IMR-90 (cell line): Measurements from ENCODE around the gene KRT34. TPM values are rescaled to one million over a fixed set of nuclear protein-coding genes. Genes with fewer than 3 reads are reported as not detected.

Experiments
- ATAC-seq: fragments of 200-7000 bp; cut with Tn5 transposase; 2 replicates; pipeline ENCODE4 v1.9.1; 2020; ENCODE audit warnings: low read depth, mild to moderate bottlenecking, moderate library complexity
- BruUV-seq: library from RNA; stranded (reverse); fragments of 400-500 nt; replicated peaks from 2 replicates; lab custom pipeline; 2021; lab: Mats Ljungman, UMichigan
- CTCF ChIA-PET: fragments of 300-600 bp; formaldehyde crosslinking; extraction: SDS; loops from one replicate; lab custom pipeline; 2021; ENCODE audit warnings: antibody characterized with exemption; lab: Yijun Ruan, JAX
- POLR2A ChIA-PET: fragments of 300-600 bp; sonication (Branson Sonifier 250); formaldehyde crosslinking; loops from one replicate; lab custom pipeline; 2022; ENCODE audit warnings: antibody characterized with exemption; ENCODE audit not compliant: unreplicated experiment; lab: Charles Lee
- DNase-seq: peaks from one replicate; pipeline ENCODE4 v3.0.0; 2013
- H2AFZ ChIP-seq: replicated peaks from 2 replicates; pipeline ENCODE3; 2013; ENCODE audit warnings: low read length, mild to moderate bottlenecking; ENCODE audit not compliant: poor library complexity
- H2AK5ac ChIP-seq: 2 replicates; pipeline ENCODE4 v1.6.1; 2013; ENCODE audit warnings: low read depth, low read length, inconsistent platforms
- H2AK9ac ChIP-seq: replicated peaks from 2 replicates; pipeline ENCODE3; 2013; ENCODE audit warnings: mild to moderate bottlenecking, low read depth, low read length, moderate library complexity; ENCODE audit not compliant: poor library complexity
- H2BK120ac ChIP-seq: 2 replicates; pipeline ENCODE4 v1.6.1; 2013; ENCODE audit warnings: low read depth, low read length, inconsistent platforms
- H2BK15ac ChIP-seq: 3 replicates; pipeline ENCODE4 v1.6.1; 2013; ENCODE audit warnings: low read depth, low read length, inconsistent platforms
- H2BK20ac ChIP-seq: 2 replicates; pipeline ENCODE4 v1.6.1; 2013; ENCODE audit warnings: low read depth, mild to moderate bottlenecking, inconsistent platforms, low read length, moderate library complexity
- H2BK5ac ChIP-seq: 2 replicates; pipeline ENCODE4 v1.6.1; 2013; ENCODE audit warnings: mild to moderate bottlenecking, low read depth, low read length, inconsistent platforms; ENCODE audit not compliant: poor library complexity, severe bottlenecking
- H3K14ac ChIP-seq: replicated peaks from 2 replicates; pipeline ENCODE4 v1.6.1; 2013; ENCODE audit warnings: low read depth, low read length, inconsistent platforms
- H3K18ac ChIP-seq: 2 replicates; pipeline ENCODE4 v1.6.1; 2013; ENCODE audit warnings: low read depth, low read length, control low read depth
- H3K23ac ChIP-seq: 2 replicates; pipeline ENCODE4 v1.6.1; 2013; ENCODE audit warnings: low read depth, low read length, inconsistent platforms
- H3K27ac ChIP-seq: 2 replicates; pipeline ENCODE4 v1.5.1; 2013; ENCODE audit warnings: mild to moderate bottlenecking, control low read depth, low read length; ENCODE audit not compliant: insufficient read depth
- H3K27me3 ChIP-seq: 2 replicates; pipeline ENCODE4 v1.6.1; 2013; ENCODE audit warnings: low read length; ENCODE audit not compliant: control insufficient read depth, insufficient read depth
- H3K36me3 ChIP-seq: 2 replicates; pipeline ENCODE4 v1.6.1; 2013; ENCODE audit warnings: low read length, mixed read lengths; ENCODE audit not compliant: control insufficient read depth, insufficient read depth
- H3K4ac ChIP-seq: 2 replicates; pipeline ENCODE4 v1.6.1; 2013; ENCODE audit warnings: low read depth, low read length, inconsistent platforms
- H3K4me1 ChIP-seq: 2 replicates; pipeline ENCODE4 v1.6.1; 2013; ENCODE audit warnings: low read length, mixed read lengths; ENCODE audit not compliant: control insufficient read depth, insufficient read depth
- H3K4me2 ChIP-seq: 2 replicates; pipeline ENCODE4 v1.6.1; 2013; ENCODE audit warnings: low read depth, mild to moderate bottlenecking, control low read depth, low read length, moderate library complexity
- H3K4me3 ChIP-seq: 2 replicates; pipeline ENCODE4 v1.5.1; 2013; ENCODE audit warnings: low read depth, mild to moderate bottlenecking, control low read depth, low read length, moderate library complexity; ENCODE audit not compliant: insufficient read depth
- H3K56ac ChIP-seq: 2 replicates; pipeline ENCODE4 v1.6.1; 2013; ENCODE audit warnings: low read length, inconsistent platforms; ENCODE audit not compliant: insufficient read depth; ENCODE audit errors: extremely low read depth
- H3K79me1 ChIP-seq, 2 experiments: 2 replicates each; pipeline ENCODE4 v1.6.1; 2013; ENCODE audit warnings: low read length in 2 of 2, inconsistent platforms in 1 of 2, low read depth in 1 of 2
- H3K9ac ChIP-seq: 2 replicates; pipeline ENCODE4 v1.6.1; 2013; ENCODE audit warnings: low read depth, low read length, control low read depth
- H3K9me1 ChIP-seq: 2 replicates; pipeline ENCODE4 v1.6.1; 2013; ENCODE audit warnings: low read length, inconsistent platforms; ENCODE audit not compliant: insufficient read depth
- H3K9me3 ChIP-seq: 2 replicates; pipeline ENCODE4 v1.6.1; 2013; ENCODE audit warnings: low read length; ENCODE audit not compliant: control insufficient read depth, insufficient read depth
- H4K20me1 ChIP-seq: 2 replicates; pipeline ENCODE4 v1.6.1; 2013; ENCODE audit warnings: low read length, inconsistent platforms; ENCODE audit not compliant: insufficient read depth
- H4K5ac ChIP-seq: 2 replicates; pipeline ENCODE4 v1.6.1; 2013; ENCODE audit warnings: mild to moderate bottlenecking, low read depth, low read length, control low read depth
- H4K8ac ChIP-seq, 2 experiments: 2 replicates each; pipeline ENCODE4 v1.6.1; 2013; ENCODE audit warnings: low read depth in 2 of 2, low read length in 2 of 2, control low read depth in 1 of 2, inconsistent platforms in 1 of 2
- H4K91ac ChIP-seq: 2 replicates; pipeline ENCODE4 v1.6.1; 2013; ENCODE audit warnings: low read depth, low read length, inconsistent platforms; ENCODE audit not compliant: insufficient read depth
- BHLHE40 ChIP-seq: fragments of 150-350 bp; IDR thresholded peaks from 2 replicates; pipeline ENCODE4 v1.6.1; 2016; ENCODE audit warnings: mild to moderate bottlenecking, low read depth, low read length
- MAZ ChIP-seq: IDR thresholded peaks from 2 replicates; pipeline ENCODE4 v1.6.1; 2012; ENCODE audit warnings: low read depth, mild to moderate bottlenecking, low read length, improper control_type of control experiment, moderate library complexity, borderline replicate concordance
- POLR2A ChIP-seq: IDR thresholded peaks from 2 replicates; pipeline ENCODE4 v1.6.1; 2012; ENCODE audit warnings: mild to moderate bottlenecking, low read depth, low read length
- WGBS, 2 experiments: methylation state at CpG; one replicate each; pipeline versions ENCODE4 v1.1.5 to v1.1.7; 2013; ENCODE audit warnings: missing lambda C conversion rate in 2 of 2; ENCODE audit not compliant: insufficient read length in 1 of 2; ENCODE audit errors: extremely low coverage in 2 of 2; 5-methylcytosine and 5-hydroxymethylcytosine counted together
- dilution Hi-C: fragments of 300-500 bp; cut with HindIII; formaldehyde crosslinking; loops from one replicate; pipeline ENCODE4 v1.14.3; 2018; ENCODE audit warnings: low sequenced_read_pairs; ENCODE audit not compliant: unreplicated experiment
- in situ Hi-C: fragments of 300-500 bp; cut with MboI; formaldehyde crosslinking; loops from 3 replicates; pipeline ENCODE4 v1.14.3; 2019; ENCODE audit warnings: low sequenced_read_pairs, inconsistent platforms, mixed read lengths
- intact Hi-C: fragments of 100-400 bp; cut with micrococcal nuclease; formaldehyde crosslinking; loops from 2 replicates; pipeline ENCODE4 v1.10.0; 2022
- polyA plus RNA-seq, 3 experiments: library from polyadenylated mRNA; depleted of rRNA; stranded (reverse); fragments of >200 nt; gene quantifications; 2 replicates each; pipeline ENCODE4 v1.2.3, GENCODE V29; 2012; ENCODE audit warnings: low replicate concordance in 1 of 3
- total RNA-seq: library from RNA; depleted of rRNA; stranded (reverse); fragments of >200 nt; gene quantifications from 2 replicates; pipeline ENCODE4 v1.2.3, GENCODE V29; 2012
- TF ChIP-seq, protein P1 (sequence below): conservative IDR thresholded peaks from 2 replicates; pipeline ENCODE4 v1.5.1; 2012; ENCODE audit warnings: mild to moderate bottlenecking, low read depth, low read length, improper control_type of control experiment

The KRT34 gene
- total and polyA plus RNA-seq, 2 of the 4 experiments (the other 2 are of a cell fraction), result 3.4 to 3.6 TPM

DNA sequence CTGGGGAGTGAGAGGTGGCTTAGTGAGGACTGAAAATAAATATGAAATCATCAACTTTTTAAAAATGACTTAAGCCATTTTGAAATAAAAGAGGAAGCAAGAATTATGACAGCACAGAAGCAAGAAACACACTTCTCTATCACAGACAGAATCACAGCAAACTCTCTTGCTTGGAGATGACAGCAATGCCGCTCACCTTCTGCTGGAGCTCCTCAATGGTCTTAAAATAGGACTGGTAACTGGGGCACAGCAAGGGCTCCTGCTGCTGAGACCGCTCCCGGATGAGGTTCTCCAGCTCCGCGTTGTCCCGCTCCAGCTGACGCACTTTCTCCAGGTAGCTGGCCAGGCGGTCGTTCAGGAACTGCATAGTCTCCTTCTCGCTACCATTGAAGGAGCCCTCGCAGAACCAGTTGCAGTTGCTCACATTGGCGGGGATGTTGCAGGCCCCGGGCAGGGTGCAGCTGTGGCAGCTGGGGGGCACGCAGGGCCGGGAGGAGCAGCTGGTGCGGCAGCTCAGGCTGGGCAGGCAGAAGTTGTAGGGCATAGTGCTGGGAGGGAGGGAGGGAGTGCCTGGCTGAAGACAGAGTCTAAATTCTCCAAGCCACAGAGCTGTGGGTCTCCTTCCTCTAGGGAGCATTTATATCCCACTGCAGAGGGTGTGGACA lies 15.0 kb upstream of the KRT34 start, which contains the start of gene KRT31:
Gene KRT31 (minus strand): TSS at position 613 of the 665 bp plus-strand sequence. CDS start 69 bp downstream, at position 544.
- no peak within 1 kb of the TSS for H2BK20ac ChIP-seq
- H2AK9ac ChIP-seq, result no peak within 1 kb of the TSS
- ChIA-PET CTCF (no interaction called here), POLR2A (no interaction called here)
- no peak within 1 kb of the TSS for H3K18ac ChIP-seq
- H3K9me1 ChIP-seq, result no peaks in the 10 kb centered on the region; the same call in none of the 2 replicates
- no peak within 1 kb of the TSS for H3K14ac ChIP-seq
- H2AFZ ChIP-seq, result no peak within 1 kb of the TSS
- no peaks in the 10 kb centered on the region for H3K9me3 ChIP-seq
- H3K4me1 ChIP-seq, result peaks cover 7% of the 10 kb centered on the region; the same call in 1 of the 2 replicates
- H4K8ac ChIP-seq, result 0 out of 4 replicates have a peak within 1 kb of the TSS, but pooled peaks of 1 of the 2 experiments have one; percentile 19
- no CpG with 5 or more reads among the region's 16 CpGs for WGBS, 2 experiments
- no peak within 1 kb of the TSS for H3K27ac ChIP-seq
- no peak within 1 kb of the TSS for H3K56ac ChIP-seq
- no peaks in the 10 kb centered on the region for H3K27me3 ChIP-seq
- no peaks in the 10 kb centered on the region for H4K20me1 ChIP-seq
- H3K4me3 ChIP-seq, result no peak within 1 kb of the TSS
- no TSS peak for BruUV-seq
- no peak within 1 kb of the TSS for H3K23ac ChIP-seq
- ATAC-seq (no peak), DNase-seq (no peak)
- no peak within 1 kb of the TSS for H3K4me2 ChIP-seq
- dilution Hi-C loops (no loop called here), in situ Hi-C loops (no loop called here), intact Hi-C loops (no loop called here)
- no peak within 1 kb of the TSS for H3K9ac ChIP-seq
- H2BK5ac ChIP-seq, result no peak within 1 kb of the TSS
- TF ChIP-seq BHLHE40, result no peak
- TF ChIP-seq, protein P1, sequence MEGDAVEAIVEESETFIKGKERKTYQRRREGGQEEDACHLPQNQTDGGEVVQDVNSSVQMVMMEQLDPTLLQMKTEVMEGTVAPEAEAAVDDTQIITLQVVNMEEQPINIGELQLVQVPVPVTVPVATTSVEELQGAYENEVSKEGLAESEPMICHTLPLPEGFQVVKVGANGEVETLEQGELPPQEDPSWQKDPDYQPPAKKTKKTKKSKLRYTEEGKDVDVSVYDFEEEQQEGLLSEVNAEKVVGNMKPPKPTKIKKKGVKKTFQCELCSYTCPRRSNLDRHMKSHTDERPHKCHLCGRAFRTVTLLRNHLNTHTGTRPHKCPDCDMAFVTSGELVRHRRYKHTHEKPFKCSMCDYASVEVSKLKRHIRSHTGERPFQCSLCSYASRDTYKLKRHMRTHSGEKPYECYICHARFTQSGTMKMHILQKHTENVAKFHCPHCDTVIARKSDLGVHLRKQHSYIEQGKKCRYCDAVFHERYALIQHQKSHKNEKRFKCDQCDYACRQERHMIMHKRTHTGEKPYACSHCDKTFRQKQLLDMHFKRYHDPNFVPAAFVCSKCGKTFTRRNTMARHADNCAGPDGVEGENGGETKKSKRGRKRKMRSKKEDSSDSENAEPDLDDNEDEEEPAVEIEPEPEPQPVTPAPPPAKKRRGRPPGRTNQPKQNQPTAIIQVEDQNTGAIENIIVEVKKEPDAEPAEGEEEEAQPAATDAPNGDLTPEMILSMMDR, result no peak
- TF ChIP-seq MAZ, result no peak
- TF ChIP-seq POLR2A, result no peak
- H2AK5ac ChIP-seq, result no peak within 1 kb of the TSS; the same call in 1 of the 2 replicates
- no peaks in the 10 kb centered on the region for H3K36me3 ChIP-seq
- H3K4ac ChIP-seq, result no peak within 1 kb of the TSS
- H2BK120ac ChIP-seq, result no peak within 1 kb of the TSS
- H4K5ac ChIP-seq, result no peak within 1 kb of the TSS
- no peaks in the 10 kb centered on the region for H3K79me1 ChIP-seq
- H4K91ac ChIP-seq, result no peak within 1 kb of the TSS
- peak within 1 kb of the TSS; percentile 16; the same call in 1 of the 3 replicates for H2BK15ac ChIP-seq
